Measurements from ENCODE around the gene B3GNT9.

DNA sequence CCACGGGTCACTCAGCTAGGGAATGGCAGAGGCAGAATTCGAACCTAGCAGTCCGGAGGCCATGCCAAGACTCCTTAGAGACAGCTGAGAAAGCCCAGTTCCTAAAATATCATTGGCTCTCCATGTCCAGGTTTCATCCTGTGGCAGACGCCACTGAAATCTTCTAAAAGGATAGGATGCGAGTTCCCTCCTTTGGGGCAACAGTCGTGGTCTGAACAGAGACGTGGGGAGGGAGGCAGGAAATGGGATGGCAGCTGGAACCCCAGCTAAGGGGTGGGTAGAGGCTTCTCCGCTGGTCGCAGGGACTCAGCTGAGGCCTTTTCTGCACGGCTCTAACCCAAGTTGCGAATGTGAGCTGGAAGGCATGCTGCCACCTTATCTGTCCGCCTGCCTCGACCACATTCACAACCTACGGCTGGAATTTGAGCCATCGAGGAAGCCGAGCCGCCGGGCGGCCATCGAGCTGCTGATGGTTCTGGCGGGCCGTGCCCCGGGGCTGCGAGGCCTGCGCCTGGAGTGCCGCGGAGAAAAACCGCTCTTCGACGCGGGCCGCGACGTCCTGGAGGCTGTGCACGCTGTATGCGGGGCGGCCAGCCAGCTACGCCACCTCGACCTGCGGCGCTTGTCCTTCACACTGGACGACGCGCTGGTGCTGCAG, 11.8 kb upstream of the B3GNT9 start:
- no peak for TF ChIP-seq EZH2 (IDR thresholded peaks at IDR 0.05; ENCODE audit: low read depth)
- TF ChIP-seq, protein P1, sequence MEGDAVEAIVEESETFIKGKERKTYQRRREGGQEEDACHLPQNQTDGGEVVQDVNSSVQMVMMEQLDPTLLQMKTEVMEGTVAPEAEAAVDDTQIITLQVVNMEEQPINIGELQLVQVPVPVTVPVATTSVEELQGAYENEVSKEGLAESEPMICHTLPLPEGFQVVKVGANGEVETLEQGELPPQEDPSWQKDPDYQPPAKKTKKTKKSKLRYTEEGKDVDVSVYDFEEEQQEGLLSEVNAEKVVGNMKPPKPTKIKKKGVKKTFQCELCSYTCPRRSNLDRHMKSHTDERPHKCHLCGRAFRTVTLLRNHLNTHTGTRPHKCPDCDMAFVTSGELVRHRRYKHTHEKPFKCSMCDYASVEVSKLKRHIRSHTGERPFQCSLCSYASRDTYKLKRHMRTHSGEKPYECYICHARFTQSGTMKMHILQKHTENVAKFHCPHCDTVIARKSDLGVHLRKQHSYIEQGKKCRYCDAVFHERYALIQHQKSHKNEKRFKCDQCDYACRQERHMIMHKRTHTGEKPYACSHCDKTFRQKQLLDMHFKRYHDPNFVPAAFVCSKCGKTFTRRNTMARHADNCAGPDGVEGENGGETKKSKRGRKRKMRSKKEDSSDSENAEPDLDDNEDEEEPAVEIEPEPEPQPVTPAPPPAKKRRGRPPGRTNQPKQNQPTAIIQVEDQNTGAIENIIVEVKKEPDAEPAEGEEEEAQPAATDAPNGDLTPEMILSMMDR (conservative IDR thresholded peaks at IDR 0.05), result no peak
